Activated T-cell treated with anti-CD3 and anti-CD28 coated beads, Interleukin-2, amount 50 U/mL, for 1 hour (primary cell): Measurements from ENCODE around the gene CHST8.
"Not testable (repeated sequence)": the region's sequence is repeated elsewhere in the genome, so short reads cannot be mapped to it uniquely, and the experiment has no call there.

Experiments used
- DNase-seq: peaks from one replicate; pipeline ENCODE4 v3.0.0-alpha.2; 2020

Gene CHST8

DNA sequence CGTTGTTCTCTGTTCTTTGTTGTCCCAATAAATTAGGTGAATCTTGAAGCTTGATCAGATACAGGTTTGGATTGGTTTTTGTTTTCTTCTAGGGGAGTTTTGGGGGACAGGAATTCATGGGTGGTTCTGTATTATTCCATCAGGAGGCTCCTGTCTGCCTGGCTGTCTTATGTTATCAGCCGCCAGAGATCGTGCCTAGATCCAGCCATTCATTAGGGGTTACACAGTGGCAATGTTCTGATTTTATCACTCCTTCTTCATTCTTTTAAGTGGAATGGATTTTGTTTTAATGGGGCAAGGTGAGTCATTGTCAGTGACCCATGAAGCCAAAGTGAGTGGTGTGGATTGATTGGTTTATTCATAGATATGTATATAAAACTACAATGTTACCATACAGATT is 71.9 kb downstream of the CHST8 start:
- DNase-seq: no peak

DNA sequence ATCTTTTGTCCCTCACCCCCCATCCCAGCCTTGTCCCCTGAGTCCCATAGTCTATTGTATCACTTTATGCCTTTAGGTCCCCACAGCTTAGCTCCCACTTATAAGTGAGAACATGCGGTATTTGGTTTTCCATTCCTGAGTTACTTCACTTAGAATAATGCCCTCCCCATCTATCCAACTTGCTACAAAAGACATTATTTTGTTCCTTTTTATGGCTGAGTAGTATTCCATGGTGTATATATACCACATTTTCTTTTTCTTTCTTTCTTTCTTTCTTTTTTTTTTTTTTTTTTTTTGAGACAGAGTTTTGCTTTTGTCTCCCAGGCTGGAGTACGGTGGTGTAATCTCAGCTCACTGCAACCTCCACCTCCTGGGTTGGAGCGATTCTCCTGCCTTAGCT is 73.8 kb downstream of the CHST8 start:
- DNase-seq: not testable (repeated sequence)

DNA sequence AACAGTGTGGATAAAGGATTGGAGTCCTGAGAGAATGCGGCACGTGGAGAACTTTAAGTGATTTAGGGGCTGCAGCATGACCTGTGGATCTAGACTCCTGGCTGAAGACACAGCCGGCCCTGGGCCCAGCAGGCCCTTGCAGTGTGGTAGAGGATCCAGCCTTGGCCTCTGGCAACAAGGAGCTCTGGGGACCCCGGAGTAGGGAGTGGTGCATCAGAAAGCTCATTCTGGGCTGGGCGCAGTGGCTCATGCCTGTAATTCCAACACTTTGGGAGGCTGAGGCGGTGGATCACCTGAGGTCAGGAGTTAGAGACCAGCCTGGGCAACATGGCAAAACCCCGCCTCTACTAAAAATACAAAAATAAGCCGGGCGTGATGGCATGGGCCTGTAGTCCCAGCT is 76.0 kb downstream of the CHST8 start:
- DNase-seq: no peak

DNA sequence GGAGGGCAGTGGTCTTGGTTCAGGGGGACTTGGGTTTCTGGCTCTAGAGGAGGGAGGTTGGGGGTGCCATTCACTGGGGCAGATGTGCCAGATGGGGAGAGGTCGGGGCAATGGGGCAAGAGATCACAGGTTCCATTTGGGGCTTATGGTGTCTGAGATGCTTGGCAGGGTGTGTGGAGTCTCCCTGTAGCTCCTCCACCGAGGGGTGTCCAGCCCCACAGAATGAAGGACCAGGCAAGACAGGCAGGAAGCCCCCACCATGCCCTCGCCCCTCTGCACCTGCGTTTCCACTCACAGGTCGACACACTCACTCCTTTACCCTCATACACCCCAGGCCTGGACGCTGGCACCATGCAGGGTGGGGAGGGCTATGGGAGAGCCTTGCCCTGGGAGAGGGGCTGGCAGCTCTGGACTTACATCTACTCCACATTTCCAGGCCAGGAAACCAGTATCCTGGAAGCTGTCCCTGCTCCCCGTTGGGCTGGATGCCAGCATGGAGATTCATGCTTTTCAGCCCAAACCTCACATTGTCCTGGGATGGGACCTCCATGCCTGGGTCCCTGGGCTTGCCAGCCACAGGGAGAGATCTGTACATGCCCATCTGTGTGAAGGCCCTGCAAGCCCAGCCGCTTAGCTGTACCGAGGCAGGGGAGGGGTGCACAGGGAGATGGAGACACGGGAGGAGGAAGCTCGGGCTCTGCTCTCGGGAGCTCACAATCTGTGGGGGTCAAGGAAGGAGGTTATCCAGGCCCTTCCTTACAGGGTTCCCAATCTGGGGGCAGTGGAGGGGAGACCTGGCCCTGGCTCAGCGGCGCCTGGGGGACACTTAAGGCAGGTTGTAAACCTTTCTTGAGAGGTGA is 77.1 kb downstream of the CHST8 start:
- DNase-seq: no peak

DNA sequence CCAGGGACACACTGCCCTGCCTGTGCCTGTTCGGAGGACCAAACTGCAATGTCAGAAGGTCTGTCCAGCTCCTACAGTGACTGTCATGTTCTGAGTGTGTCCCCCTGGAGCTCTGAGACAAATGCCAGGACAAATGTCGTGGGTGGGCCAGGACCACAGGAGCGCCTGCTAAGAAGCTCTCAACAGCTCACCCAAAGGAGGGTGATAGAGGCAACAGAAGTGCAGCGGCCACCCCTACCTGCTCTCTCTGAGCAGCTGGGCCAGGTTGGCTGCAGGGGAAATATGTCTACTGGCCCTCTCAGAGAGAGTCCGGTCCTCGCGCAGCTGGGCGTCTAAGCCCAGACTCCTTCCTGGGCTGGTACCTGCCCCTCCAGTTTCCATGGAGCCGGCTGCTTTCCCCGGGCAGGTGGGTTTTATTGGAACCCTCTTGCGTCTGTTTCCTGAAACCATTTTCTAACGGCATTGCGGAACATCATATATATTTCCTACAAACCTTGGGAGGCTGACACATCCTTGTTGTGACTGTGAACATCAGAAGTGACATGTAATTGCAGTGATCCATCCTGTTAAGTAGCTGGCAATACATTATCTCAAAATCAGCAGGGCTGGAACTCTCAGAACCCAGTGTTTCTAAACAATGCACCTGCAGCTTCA is 78.1 kb downstream of the CHST8 start:
- DNase-seq: no peak

DNA sequence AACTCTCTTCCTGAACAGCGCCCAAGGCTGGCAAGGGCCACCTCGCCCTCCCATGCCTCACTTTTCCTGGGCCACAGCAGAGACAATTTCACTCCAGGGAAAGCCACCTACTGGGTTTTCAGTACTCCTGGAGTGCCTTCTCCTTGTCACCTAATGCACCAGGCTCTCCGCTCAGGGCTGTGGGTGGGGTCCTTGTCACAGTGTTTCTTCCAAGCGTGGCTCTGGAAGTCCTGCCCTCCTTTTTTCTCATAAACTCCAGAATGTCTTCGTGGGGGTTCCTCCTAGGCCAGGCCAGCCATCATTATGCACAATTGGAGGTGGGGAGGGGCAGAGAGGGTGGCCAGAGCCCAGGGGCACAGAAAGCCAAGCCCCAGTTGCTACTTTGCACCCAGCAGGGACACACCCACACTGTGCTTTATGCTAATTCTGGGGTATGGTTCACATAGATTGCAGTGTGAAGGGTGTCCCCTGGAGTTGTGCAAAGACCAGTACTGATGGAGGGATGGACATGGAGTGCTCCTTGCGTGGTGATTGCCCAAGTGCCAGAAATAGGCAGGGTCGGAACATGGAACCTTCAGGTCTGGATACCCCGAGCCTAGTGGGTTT is 78.8 kb downstream of the CHST8 start:
- no peak for DNase-seq

DNA sequence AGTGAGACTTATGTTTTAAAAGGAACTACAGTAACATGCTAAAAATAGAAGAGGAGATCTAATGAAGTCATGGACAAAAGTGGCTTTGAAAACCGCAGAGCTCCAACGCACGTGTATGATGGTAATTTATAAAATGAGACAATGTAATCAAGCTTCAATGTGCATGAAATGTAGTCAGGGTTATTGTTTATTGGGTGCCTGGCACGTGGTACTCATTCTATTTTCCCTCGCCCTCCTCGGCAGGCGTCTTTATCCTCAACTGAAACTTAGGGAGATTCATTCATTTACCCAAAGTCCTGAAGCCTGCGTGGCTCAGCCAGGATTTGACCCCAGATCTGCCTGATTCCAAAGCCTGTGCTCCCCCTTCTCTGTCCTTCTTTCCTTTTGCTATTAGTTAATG is 79.8 kb downstream of the CHST8 start:
- no peak for DNase-seq

DNA sequence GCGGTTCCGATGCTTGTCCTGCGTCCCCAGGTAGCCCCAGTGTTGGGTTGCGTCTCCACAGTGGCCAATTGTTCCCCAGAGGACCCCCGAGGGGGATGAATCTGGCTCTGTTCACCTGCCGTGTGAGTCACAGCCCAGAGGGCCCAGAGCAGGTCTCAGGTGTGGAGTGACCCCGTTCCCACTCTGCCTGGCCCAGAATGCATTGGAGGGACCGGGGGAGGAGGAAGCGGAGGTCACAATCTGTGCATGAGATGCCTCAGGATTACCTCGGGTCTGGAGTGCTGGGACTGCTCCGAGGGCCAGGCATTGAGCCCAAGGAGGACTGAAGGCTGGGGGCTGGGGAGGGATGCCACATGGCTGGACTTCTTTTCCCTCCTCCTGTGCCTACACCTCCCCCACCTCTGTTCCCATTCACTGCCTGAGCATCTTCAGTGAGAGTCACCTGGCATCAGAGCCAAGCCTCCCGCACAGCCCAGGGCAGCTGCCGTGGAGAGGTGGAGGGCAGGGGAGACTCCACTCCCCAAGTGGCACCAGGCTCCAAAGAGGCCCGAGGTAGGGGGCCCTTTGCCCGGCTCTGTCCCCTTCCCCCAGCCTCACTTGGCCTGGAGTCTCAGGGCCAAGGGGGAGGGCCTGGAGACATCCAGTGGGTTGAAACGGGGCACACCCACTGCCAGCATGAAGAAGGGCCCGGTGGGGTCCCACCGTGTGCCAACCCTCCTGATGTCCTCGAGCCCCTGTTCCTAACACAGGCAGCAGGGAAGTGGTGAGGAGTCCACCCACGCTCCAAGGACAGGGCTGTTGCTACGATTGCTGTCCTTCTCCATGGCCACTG is 81.1 kb downstream of the CHST8 start:
- no peak for DNase-seq

DNA sequence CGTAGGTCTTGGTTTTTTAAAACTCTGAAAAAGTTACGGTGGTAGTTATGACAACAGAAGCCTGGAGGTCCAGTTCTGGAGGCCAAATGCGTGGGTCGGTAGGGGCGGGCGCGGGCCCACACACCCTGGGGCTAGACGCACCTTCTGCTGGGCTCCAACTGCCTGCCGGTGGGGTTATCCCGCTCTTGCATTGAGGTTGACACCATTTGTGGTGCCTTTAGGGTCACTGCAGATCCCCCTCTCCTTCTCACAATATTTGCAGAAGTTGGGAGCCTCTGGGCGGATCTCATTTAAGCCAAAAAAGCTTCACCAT is 81.6 kb downstream of the CHST8 start:
- no peak for DNase-seq

DNA sequence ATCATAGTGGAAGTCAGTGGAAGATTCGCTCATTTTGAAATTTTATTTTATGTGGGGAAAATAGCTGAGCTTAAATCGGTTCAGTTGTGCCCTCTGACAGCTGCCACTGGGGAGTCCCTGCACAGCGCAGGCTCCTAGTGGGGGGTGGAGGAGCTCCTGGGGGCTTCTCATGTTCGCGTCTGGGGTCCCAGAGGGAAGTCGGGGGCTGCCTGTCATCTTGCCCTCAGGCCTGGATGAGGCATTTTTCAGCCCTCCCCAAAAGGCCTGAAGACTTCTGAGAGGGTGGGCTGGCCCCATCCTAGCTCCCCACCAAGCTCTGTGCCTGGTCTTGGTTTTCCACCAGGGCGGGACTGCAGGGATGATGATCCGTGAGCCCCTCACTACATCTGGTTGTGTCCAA is 82.1 kb downstream of the CHST8 start:
- no peak for DNase-seq

DNA sequence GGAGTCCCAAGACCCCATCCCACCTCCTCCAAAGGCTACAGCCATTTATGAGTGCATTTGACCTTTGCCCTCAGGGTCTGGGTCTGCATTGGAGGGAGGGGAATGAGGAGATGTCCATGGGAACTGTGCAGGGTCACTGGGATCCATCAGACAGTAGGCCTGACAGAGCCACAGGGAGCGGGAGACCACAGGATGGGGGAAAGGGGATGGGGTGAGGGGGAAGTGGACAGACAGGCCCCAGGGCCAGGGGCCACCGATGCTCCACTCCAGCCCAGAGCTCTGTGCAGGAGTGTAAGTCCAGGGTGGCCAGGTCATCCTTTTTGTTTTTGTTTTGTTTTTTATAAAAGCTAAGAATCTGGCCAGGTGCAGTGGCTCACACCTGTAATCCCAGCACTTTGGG is 82.5 kb downstream of the CHST8 start:
- DNase-seq: no peak

DNA sequence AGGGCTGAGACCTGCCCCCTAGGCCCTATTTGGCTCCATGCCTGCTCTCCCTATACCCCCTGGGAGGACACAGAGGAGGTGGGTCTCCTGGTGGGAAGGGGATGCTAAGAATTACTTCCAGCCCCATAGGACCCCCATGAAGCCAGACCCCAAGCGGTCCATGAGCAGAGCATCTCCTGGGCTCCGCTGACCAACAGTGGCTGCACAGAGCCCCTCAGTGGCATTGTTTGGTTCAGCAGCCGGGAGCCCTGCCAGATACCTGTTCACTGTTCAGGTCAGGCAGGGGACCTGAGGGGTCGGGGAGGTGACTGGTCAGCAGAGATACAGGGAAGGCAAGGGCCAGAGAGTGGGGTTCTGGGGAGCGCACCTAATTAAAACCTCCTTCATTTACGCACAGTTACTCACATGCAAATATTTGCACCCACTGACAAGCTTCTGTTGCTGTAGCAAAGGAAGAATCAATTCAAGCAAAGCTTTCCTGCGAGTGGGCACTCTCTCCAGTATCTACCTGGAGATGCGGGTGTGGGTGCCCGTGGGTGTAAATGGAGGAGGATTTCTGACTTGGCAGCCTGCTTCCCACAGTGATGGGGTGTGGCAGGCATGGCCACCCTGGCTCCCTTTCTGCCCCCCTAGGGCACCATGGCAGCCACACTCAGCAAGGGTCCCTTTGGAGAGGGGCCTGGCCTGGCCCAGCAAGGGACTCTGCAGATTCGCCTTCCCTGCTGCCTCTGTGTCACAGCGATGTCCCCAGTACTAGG is 83.5 kb downstream of the CHST8 start:
- no peak for DNase-seq

DNA sequence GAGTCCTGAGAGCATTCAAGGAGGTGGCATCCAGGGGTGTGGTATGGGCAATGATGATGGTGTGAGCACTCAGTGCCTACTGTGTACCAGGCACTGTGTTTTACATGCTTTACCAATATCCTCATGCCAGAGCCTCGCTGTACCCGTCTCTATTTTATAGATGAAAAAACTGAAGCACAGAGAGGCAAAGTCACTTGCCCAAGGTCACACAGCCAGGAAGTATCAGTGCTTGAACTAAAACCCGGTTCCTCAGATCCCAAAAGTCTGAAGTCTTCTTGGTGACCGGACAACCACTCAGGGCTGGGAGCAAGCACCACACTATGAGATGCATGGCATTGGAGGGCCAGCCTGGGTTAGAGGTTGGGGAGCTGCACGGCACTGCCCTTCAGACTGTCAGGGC is 84.1 kb downstream of the CHST8 start:
- DNase-seq: no peak

DNA sequence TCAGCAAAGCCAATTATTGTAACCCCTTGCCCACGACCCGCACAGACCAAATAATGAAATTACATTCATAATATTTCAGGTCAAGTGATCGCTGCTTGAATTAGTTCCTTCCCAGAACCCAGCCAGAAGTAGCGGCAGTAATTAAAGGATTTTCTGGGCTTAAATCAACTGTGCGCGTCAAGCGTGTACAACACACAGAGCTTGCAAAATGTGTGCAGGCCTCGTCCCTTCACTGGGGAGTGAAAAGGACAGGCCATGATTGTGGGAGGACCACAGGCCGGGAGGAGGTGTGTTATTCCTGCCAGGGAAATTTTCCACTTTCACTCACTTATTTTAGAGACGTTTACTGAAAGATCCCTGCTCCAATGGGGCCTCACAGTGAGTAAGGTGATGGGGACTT is 84.9 kb downstream of the CHST8 start:
- DNase-seq: no peak

DNA sequence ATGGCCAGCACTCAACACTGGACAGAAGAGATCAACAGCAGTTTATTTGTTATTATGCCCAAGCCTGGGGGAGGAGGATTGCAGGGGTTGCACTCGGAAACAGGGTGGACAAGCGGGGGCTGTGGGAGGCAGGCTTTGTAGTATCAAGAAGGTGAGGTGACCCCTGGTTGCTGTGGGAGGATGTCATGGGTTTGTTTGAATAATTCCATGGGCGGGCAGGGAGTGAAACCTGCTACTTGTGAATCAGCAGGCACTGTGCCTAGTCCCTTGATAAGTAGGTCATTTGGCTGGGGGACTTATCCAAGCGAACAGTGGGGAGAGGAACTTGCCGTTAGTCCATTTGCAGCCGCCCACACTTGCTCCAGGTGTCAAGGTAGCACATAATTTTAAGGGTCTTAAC is 90.5 kb downstream of the CHST8 start:
- no peak for DNase-seq

DNA sequence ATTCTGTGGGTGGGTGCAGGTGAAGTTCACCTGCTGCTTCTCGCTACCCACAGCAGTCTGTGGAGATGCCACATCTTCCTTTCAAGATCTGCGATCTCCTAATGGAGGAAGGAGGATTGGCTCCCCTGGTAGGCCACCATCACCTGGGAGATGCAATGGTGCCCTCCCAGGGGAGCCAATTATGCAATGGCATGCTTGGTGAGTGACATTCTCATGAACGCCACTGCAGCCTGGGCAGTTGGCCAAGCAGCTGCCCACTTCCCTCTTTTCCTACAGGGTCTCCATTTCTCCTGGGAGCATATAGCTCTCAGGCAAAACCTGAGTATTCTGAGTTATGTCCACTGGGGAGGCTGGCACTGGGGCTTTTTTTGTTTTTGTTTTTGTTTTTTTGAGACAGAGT is 91.4 kb downstream of the CHST8 start:
- no peak for DNase-seq

DNA sequence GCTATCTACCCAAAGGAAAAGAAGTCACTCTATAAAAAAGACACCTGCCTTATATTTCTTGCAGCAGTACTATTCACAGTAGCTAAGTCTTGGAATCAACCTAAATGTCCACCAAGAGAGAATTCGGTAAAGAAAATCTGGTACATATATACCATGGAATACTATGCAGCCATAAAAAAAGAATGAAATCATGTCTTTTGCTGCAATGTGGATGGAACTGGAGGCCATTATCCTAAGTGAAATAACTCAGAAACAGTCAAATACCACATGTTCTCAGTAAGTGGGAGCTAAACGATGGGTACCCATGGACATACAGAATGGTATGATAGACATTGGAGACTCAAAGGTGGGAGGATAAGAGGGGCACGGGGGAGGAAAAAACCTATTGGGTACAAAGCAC is 92.4 kb downstream of the CHST8 start:
- no peak for DNase-seq

DNA sequence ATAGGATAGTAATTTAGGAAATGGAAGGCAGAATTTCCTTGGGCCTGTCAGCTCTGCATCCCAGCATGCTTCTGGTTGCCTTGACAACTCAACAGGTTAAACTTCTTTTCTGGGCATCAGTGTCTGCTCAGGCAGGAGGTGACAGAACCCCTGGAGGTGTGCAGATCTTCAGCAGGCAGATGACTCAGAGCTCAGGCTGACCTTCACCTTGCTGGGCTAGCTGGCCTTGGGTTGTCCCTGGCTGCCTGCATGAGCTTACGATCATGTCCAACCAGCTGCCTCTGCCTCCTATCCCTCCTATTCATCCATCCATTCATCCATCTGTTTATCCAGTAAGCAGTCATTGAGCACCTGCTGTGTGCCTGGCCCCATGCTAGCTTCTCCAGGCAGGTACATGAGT is 93.7 kb downstream of the CHST8 start:
- DNase-seq: no peak

DNA sequence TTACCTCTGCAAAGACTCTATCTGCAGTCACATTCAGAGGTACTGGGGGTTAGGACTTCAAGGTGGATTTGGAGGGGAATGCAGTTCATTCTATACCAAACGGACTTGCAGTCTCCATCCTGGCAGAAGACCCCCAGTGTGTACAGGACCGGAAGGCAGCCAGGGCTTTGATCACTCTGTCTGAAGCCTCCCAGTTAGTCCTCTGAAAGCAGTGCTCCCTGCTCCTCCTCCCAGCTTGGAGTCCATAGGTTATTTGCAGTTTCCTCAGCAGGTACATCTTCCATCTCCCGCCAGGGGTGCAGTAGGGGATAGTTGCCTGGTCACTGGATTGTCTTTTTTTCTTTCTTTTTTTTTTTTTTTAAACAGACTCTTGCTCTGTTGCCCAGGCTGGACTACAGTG is 96.1 kb downstream of the CHST8 start:
- no peak for DNase-seq

DNA sequence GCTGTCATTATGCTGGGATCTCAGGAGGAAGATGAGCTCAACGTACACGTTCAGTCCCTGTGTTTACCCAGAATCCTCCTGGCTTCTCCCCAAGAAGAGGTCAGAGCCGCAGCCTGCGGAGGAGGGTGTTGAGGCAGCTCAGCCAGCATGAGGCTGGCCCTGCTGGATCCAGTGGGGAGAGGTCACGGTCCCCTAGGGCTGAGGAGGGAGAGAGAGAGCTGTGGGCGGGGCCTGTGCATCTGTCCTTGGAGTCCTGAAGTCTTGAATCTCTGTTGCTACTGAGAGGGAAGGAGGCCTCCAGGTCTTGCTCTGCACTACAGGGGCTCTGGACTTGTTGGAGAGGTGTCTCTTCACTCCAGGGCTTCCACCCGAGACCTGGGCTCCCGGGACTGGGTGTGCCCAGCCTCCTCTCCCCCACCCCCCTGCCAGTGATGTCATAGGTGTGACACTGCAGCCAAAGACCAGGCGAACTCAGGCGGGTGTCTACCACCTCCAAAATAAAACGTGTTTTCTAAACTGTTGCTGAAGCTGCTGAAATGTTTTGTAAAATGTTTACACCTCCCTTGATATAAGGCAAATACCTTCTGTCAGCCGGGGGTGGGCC is 97.0 kb downstream of the CHST8 start:
- no peak for DNase-seq

DNA sequence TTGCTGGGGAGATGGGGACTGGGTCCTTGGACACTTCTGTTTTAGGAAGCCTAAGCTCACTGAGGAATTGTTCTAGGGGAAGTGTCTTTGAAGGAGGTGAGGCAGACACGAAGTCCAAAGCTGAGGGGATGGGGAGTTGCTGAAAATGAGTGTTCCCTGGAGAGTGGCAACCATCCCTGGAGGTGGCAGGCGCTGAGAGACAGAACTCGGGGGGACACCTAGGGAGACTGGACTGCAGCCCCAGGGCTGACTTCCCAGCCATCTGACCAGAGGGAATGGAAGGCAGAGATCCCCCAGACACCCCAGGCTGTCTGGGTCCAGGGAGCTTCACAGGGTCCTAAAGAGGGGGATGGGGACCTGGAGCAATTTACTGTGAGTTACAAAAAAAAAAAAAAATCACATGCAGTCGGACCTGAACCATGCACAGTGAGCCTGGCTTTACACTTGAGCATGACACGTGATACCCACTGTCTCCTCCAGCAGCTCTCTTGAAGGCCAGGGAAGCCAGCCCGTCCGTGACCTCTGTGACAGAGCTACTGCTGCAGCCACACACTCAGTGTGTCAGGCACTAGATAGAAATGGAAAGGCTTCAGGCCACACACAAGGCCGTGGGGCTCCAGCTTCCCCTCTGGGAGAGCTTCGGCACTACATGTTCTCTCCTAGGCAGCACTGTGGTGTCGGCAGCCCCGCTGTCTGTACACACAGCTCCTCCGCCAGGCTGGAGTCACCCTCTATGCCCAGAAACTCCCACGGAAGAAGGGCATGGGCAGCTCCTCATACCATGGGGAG is 97.8 kb downstream of the CHST8 start:
- no peak for DNase-seq

DNA sequence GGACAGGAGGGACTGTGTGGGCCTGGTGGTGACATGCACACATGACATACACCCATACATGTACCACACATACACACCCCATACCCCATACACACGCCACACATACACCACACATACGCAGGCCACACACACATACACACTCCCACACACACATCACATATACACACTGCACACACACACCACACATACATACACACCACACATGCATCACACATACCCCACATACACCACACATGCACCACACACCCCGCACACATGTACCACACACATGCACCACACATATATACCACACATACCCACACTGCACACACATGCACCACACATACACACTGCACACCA is 98.4 kb downstream of the CHST8 start:
- DNase-seq: no peak
